Measurements from ENCODE around the gene CCDC24.

DNA sequence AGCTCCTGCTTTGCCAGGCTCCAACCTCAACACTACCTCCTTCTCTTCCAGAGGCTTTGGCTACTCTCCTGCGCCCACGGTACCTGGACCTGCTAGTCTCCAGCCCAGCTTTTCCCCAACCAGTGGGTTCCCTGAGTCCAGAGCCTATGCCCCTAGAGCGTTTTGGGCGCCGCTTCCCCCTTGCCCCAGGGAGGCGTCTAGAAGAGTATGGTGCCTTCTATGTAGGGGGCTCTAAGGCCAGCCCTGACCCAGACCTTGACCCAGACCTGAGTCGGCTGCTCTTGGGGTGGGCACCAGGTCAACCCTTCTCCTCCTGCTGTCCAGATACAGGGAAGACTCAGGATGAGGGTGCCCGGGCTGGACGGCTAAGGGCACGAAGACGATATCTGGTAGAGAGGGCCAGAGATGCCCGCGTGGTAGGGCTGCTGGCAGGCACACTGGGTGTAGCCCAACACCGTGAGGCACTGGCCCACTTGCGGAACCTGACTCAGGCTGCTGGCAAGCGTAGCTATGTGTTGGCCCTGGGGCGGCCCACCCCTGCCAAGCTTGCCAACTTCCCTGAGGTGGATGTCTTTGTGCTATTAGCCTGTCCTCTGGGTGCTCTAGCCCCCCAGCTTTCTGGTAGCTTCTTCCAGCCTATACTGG is 19.9 kb upstream of the CCDC24 start:
- TF ChIP-seq, protein P1, sequence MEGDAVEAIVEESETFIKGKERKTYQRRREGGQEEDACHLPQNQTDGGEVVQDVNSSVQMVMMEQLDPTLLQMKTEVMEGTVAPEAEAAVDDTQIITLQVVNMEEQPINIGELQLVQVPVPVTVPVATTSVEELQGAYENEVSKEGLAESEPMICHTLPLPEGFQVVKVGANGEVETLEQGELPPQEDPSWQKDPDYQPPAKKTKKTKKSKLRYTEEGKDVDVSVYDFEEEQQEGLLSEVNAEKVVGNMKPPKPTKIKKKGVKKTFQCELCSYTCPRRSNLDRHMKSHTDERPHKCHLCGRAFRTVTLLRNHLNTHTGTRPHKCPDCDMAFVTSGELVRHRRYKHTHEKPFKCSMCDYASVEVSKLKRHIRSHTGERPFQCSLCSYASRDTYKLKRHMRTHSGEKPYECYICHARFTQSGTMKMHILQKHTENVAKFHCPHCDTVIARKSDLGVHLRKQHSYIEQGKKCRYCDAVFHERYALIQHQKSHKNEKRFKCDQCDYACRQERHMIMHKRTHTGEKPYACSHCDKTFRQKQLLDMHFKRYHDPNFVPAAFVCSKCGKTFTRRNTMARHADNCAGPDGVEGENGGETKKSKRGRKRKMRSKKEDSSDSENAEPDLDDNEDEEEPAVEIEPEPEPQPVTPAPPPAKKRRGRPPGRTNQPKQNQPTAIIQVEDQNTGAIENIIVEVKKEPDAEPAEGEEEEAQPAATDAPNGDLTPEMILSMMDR (IDR thresholded peaks at IDR 0.05) = no peak
- no peak for TF ChIP-seq POLR2A (IDR thresholded peaks at IDR 0.05)

Measured in Peyer's patch (tissue), 4 donors.